Measurements from ENCODE around the gene TLCD3A.
"Not testable (repeated sequence)": the region's sequence is repeated elsewhere in the genome, so short reads cannot be mapped to it uniquely, and the experiment has no call there.

Gene TLCD3A

DNA sequence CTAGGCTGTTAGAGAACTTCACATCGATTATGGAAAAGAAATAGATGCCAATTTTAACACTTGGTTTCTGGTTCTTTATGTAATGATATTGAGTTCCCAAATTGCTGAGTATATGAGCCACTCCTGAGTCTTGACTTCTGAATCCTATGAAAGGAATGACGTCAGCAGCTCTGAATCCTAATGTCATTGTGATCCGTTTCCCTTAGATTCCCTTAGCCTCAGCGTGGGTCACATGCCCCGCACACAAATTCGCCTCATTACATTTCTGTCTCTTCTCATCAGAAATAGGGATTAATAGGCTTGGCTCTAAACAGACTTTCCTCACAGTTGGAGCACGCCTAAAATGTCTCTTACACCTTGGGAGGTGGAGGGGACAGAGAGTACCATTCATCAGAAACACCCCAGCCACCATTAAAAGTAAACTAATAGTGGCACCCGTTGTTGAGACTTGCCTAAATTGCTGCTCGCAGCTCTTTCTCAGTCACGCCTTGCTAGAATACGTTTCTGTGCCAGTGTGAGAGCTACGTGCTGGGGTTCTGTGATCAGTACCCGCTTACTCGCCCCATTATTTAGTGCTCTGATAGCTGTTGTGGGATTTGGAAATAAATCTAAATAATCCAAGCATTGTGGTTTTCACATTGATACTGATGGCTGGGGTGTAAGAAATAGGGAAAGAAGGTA lies 56.9 kb downstream of the TLCD3A start:
- Histone ChIP-seq H3K4ac (ENCODE audit: low read depth in 1 of 2, low read length in 2 of 2) (no peak overlapping the region), H3K18ac (ENCODE audit: low read depth in 1 of 2, low read length in 2 of 2) (no peak overlapping the region), H2AFZ (ENCODE audit: low read depth, low read length) (no peak overlapping the region), H2AK5ac (ENCODE audit: low read length, severe bottlenecking) (no peak overlapping the region), H2BK15ac (ENCODE audit: low read depth, poor library complexity, severe bottlenecking) (no peak overlapping the region), H2BK12ac (ENCODE audit: low read length in 2 of 2) (no peak overlapping the region), H4K91ac (ENCODE audit: low read length) (no peak overlapping the region), H3K27me3 (ENCODE audit: control insufficient read depth in 1 of 2, insufficient read depth in 1 of 2, low read length in 2 of 2) (no peaks in the 10 kb centered on the region), H3K4me1 (ENCODE audit: control insufficient read depth, insufficient read depth, low read depth, low read length) (peaks cover 5% of the 10 kb centered on the region), H4K8ac (ENCODE audit: low read length) (no peak overlapping the region), H3K23ac (ENCODE audit: low read length in 2 of 2) (no peak overlapping the region), H2BK5ac (ENCODE audit: low read depth, low read length, poor library complexity, severe bottlenecking) (no peak overlapping the region), H3K9ac (ENCODE audit: low read length) (no peak overlapping the region), H3K27ac (ENCODE audit: low read length, poor library complexity, severe bottlenecking) (no peak overlapping the region), H3K36me3 (ENCODE audit: control insufficient read depth in 1 of 2, insufficient read depth in 2 of 2, low read depth in 1 of 2, low read length in 2 of 2) (peaks cover 46 to 58% of the 10 kb centered on the region in 2 experiments), H3K79me1 (replicated peaks; ENCODE audit: low read length, poor library complexity, severe bottlenecking) (peaks cover 18% of the 10 kb centered on the region), H3K4me2 (ENCODE audit: low read length, poor library complexity, severe bottlenecking) (no peak overlapping the region), H3K9me3 (ENCODE audit: control insufficient read depth, low read length) (no peaks in the 10 kb centered on the region), H3K4me3 (ENCODE audit: insufficient read depth in 1 of 2, low read depth in 1 of 2, low read length in 2 of 2) (no peak overlapping the region), H3K14ac (ENCODE audit: low read length in 2 of 2) (no peak overlapping the region), H2BK120ac (ENCODE audit: low read depth, low read length) (no peak overlapping the region)
- WGBS: 96% methylated on average over 14 of the region's 14 CpGs
- no peak for DNase-seq

DNA sequence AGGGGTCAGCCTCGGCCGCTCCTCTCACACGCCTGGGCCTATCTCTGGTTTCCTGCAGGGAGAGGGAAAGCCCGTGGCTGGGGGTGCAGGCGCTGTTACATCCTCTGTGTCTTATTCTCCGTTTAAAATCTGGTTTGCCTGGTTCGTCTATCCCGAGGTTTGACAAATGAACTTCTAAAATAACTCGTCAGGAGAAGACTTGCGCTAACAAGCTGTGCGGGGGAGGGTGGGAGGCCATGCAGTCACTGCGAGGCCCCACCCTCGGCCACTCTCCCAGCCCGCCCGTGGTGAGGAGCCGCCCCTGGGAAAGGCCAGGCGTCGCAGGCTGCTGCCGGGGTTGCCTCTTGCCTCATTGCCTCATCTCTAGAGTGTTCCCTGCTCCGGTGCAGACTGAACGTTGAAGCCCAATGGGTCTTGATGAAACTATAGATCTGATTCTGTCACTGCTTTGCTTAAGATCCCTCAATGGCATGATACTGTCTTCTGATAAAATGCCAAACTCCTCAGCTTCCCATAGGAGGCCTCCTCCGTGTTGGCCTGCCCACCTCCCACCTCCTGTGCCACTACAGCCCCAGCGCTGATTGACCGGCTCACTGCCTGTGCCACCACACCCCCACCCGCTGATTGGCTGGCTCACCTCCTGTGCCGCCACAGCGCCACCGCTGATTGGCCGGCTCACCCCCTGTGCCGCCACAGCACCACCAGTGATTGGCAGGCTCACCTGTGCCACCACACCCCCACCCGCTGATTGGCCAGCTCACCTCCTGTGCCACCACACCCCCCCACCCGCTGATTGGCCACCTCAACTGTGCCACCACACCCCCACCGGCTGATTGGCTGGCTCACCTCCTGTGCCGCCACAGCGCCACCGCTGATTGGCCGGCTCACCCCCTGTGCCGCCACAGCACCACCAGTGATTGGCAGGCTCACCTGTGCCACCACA lies 57.8 kb downstream of the TLCD3A start:
- not testable (repeated sequence) for H3K4me3 ChIP-seq (ENCODE audit: insufficient read depth in 1 of 2, low read depth in 1 of 2, low read length in 2 of 2); H2BK5ac ChIP-seq (ENCODE audit: low read depth, low read length, poor library complexity, severe bottlenecking); H3K18ac ChIP-seq (ENCODE audit: low read depth in 1 of 2, low read length in 2 of 2); H3K4ac ChIP-seq (ENCODE audit: low read depth in 1 of 2, low read length in 2 of 2); H2BK15ac ChIP-seq (ENCODE audit: low read depth, poor library complexity, severe bottlenecking); H4K91ac ChIP-seq (ENCODE audit: low read length); H2AK5ac ChIP-seq (ENCODE audit: low read length, severe bottlenecking); H4K8ac ChIP-seq (ENCODE audit: low read length); H3K23ac ChIP-seq (ENCODE audit: low read length in 2 of 2); H3K9me3 ChIP-seq (ENCODE audit: control insufficient read depth, low read length); H3K14ac ChIP-seq (ENCODE audit: low read length in 2 of 2); H3K9ac ChIP-seq (ENCODE audit: low read length); H2BK120ac ChIP-seq (ENCODE audit: low read depth, low read length); H3K27ac ChIP-seq (ENCODE audit: low read length, poor library complexity, severe bottlenecking); H3K4me1 ChIP-seq (ENCODE audit: control insufficient read depth, insufficient read depth, low read depth, low read length); H3K4me2 ChIP-seq (ENCODE audit: low read length, poor library complexity, severe bottlenecking); H3K27me3 ChIP-seq (ENCODE audit: control insufficient read depth in 1 of 2, insufficient read depth in 1 of 2, low read length in 2 of 2); H2BK12ac ChIP-seq (ENCODE audit: low read length in 2 of 2); H2AFZ ChIP-seq (ENCODE audit: low read depth, low read length)
- peaks cover 16% of the 10 kb centered on the region for H3K79me1 ChIP-seq (replicated peaks; ENCODE audit: low read length, poor library complexity, severe bottlenecking)
- peak; percentile 38 for DNase-seq
- 73% methylated on average over 26 of the region's 38 CpGs for WGBS
- peaks cover 46 to 51% of the 10 kb centered on the region in 2 experiments for H3K36me3 ChIP-seq (ENCODE audit: control insufficient read depth in 1 of 2, insufficient read depth in 2 of 2, low read depth in 1 of 2, low read length in 2 of 2)

DNA sequence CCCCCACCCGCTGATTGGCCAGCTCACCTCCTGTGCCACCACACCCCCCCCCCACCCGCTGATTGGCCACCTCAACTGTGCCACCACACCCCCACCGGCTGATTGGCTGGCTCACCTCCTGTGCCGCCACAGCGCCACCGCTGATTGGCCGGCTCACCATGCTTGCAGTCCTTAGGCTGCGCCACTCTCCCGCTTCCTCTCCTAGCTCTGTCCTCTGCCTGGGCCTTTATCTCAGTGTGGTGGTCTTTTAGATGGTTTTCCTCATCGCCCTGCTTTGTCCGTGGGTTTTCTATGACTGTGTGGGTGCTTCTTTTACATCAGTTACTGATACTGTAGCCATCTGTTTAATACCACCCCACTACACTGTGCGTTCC lies 58.5 kb downstream of the TLCD3A start:
- DNase-seq; H2BK12ac ChIP-seq (ENCODE audit: low read length in 2 of 2); H3K4ac ChIP-seq (ENCODE audit: low read depth in 1 of 2, low read length in 2 of 2); H3K4me1 ChIP-seq (ENCODE audit: control insufficient read depth, insufficient read depth, low read depth, low read length); H2BK120ac ChIP-seq (ENCODE audit: low read depth, low read length); H4K8ac ChIP-seq (ENCODE audit: low read length); H2AK5ac ChIP-seq (ENCODE audit: low read length, severe bottlenecking); H3K4me3 ChIP-seq (ENCODE audit: insufficient read depth in 1 of 2, low read depth in 1 of 2, low read length in 2 of 2); H4K91ac ChIP-seq (ENCODE audit: low read length); H2BK15ac ChIP-seq (ENCODE audit: low read depth, poor library complexity, severe bottlenecking); H3K9ac ChIP-seq (ENCODE audit: low read length); H2BK5ac ChIP-seq (ENCODE audit: low read depth, low read length, poor library complexity, severe bottlenecking); H2AFZ ChIP-seq (ENCODE audit: low read depth, low read length); H3K9me3 ChIP-seq (ENCODE audit: control insufficient read depth, low read length); H3K14ac ChIP-seq (ENCODE audit: low read length in 2 of 2); H3K27ac ChIP-seq (ENCODE audit: low read length, poor library complexity, severe bottlenecking); H3K18ac ChIP-seq (ENCODE audit: low read depth in 1 of 2, low read length in 2 of 2); H3K4me2 ChIP-seq (ENCODE audit: low read length, poor library complexity, severe bottlenecking); H3K23ac ChIP-seq (ENCODE audit: low read length in 2 of 2); H3K27me3 ChIP-seq (ENCODE audit: control insufficient read depth in 1 of 2, insufficient read depth in 1 of 2, low read length in 2 of 2): not testable (repeated sequence)
- WGBS: 98% methylated on average over 7 of the region's 12 CpGs
- peaks cover 51 to 52% of the 10 kb centered on the region in 2 experiments for H3K36me3 ChIP-seq (ENCODE audit: control insufficient read depth in 1 of 2, insufficient read depth in 2 of 2, low read depth in 1 of 2, low read length in 2 of 2)
- peaks cover 15% of the 10 kb centered on the region for H3K79me1 ChIP-seq (replicated peaks; ENCODE audit: low read length, poor library complexity, severe bottlenecking)

DNA sequence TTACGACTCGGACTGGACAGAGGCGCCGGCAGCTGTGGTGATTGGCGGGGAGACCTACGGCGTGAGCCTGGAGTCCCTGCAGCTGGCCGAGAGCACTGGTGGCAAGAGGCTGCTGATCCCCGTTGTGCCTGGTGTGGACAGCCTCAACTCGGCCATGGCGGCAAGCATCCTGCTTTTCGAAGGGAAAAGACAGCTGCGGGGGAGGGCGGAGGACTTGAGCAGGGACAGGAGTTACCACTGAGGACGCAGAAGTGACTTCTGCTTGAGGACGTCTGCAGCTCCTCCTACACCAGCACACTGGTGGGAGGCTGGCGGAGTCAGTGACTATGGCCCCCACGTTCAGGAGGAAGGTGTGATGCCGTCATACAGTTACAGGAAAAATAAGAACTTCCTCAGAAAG lies 59.4 kb downstream of the TLCD3A start:
- no peak overlapping the region for H3K9ac ChIP-seq (ENCODE audit: low read length)
- no peak overlapping the region for H2BK120ac ChIP-seq (ENCODE audit: low read depth, low read length)
- H3K18ac ChIP-seq (ENCODE audit: low read depth in 1 of 2, low read length in 2 of 2): no peak overlapping the region
- no peak overlapping the region for H2BK15ac ChIP-seq (ENCODE audit: low read depth, poor library complexity, severe bottlenecking)
- no peaks in the 10 kb centered on the region for H3K27me3 ChIP-seq (ENCODE audit: control insufficient read depth in 1 of 2, insufficient read depth in 1 of 2, low read length in 2 of 2)
- no peak overlapping the region for H3K14ac ChIP-seq (ENCODE audit: low read length in 2 of 2)
- whole genome bisulfite sequencing: 95% methylated on average over 19 of the region's 19 CpGs
- no peak overlapping the region for H2AFZ ChIP-seq (ENCODE audit: low read depth, low read length)
- H3K36me3 ChIP-seq (ENCODE audit: control insufficient read depth in 1 of 2, insufficient read depth in 2 of 2, low read depth in 1 of 2, low read length in 2 of 2): peaks cover 48 to 62% of the 10 kb centered on the region in 2 experiments
- H2BK5ac ChIP-seq (ENCODE audit: low read depth, low read length, poor library complexity, severe bottlenecking): no peak overlapping the region
- no peak overlapping the region for H3K4me2 ChIP-seq (ENCODE audit: low read length, poor library complexity, severe bottlenecking)
- no peak overlapping the region for H3K4ac ChIP-seq (ENCODE audit: low read depth in 1 of 2, low read length in 2 of 2)
- no peak for DNase-seq
- no peak overlapping the region for H3K23ac ChIP-seq (ENCODE audit: low read length in 2 of 2)
- H2AK5ac ChIP-seq (ENCODE audit: low read length, severe bottlenecking): no peak overlapping the region
- H3K4me1 ChIP-seq (ENCODE audit: control insufficient read depth, insufficient read depth, low read depth, low read length): peaks cover 9% of the 10 kb centered on the region
- H4K8ac ChIP-seq (ENCODE audit: low read length): peak overlapping the region; percentile 19
- no peak overlapping the region for H4K91ac ChIP-seq (ENCODE audit: low read length)
- no peak overlapping the region for H2BK12ac ChIP-seq (ENCODE audit: low read length in 2 of 2)
- H3K4me3 ChIP-seq (ENCODE audit: insufficient read depth in 1 of 2, low read depth in 1 of 2, low read length in 2 of 2): no peak overlapping the region
- H3K9me3 ChIP-seq (ENCODE audit: control insufficient read depth, low read length): no peaks in the 10 kb centered on the region
- no peak overlapping the region for H3K27ac ChIP-seq (ENCODE audit: low read length, poor library complexity, severe bottlenecking)
- H3K79me1 ChIP-seq (replicated peaks; ENCODE audit: low read length, poor library complexity, severe bottlenecking): peaks cover 12% of the 10 kb centered on the region
